IMR-90 (cell line): Measurements from ENCODE around the gene SYT11. TPM values are rescaled to one million over a fixed set of nuclear protein-coding genes. Genes with fewer than 3 reads are reported as not detected.

Source experiments
- ATAC-seq: fragments of 200-7000 bp; cut with Tn5 transposase; 2 replicates; pipeline ENCODE4 v1.9.1; 2020; ENCODE audit warnings: low read depth, mild to moderate bottlenecking, moderate library complexity
- BruUV-seq: library from RNA; stranded (reverse); fragments of 400-500 nt; replicated peaks from 2 replicates; lab custom pipeline; 2021; lab: Mats Ljungman, UMichigan
- CTCF ChIA-PET: fragments of 300-600 bp; formaldehyde crosslinking; extraction: SDS; loops from one replicate; lab custom pipeline; 2021; ENCODE audit warnings: antibody characterized with exemption; lab: Yijun Ruan, JAX
- POLR2A ChIA-PET: fragments of 300-600 bp; sonication (Branson Sonifier 250); formaldehyde crosslinking; loops from one replicate; lab custom pipeline; 2022; ENCODE audit warnings: antibody characterized with exemption; ENCODE audit not compliant: unreplicated experiment; lab: Charles Lee
- DNase-seq: peaks from one replicate; pipeline ENCODE4 v3.0.0; 2013
- H2AFZ ChIP-seq: replicated peaks from 2 replicates; pipeline ENCODE3; 2013; ENCODE audit warnings: low read length, mild to moderate bottlenecking; ENCODE audit not compliant: poor library complexity
- H2AK5ac ChIP-seq: 2 replicates; pipeline ENCODE4 v1.6.1; 2013; ENCODE audit warnings: low read depth, low read length, inconsistent platforms
- H2AK9ac ChIP-seq: replicated peaks from 2 replicates; pipeline ENCODE3; 2013; ENCODE audit warnings: mild to moderate bottlenecking, low read depth, low read length, moderate library complexity; ENCODE audit not compliant: poor library complexity
- H2BK120ac ChIP-seq: 2 replicates; pipeline ENCODE4 v1.6.1; 2013; ENCODE audit warnings: low read depth, low read length, inconsistent platforms
- H2BK15ac ChIP-seq: 3 replicates; pipeline ENCODE4 v1.6.1; 2013; ENCODE audit warnings: low read depth, low read length, inconsistent platforms
- H2BK20ac ChIP-seq: 2 replicates; pipeline ENCODE4 v1.6.1; 2013; ENCODE audit warnings: low read depth, mild to moderate bottlenecking, inconsistent platforms, low read length, moderate library complexity
- H2BK5ac ChIP-seq: 2 replicates; pipeline ENCODE4 v1.6.1; 2013; ENCODE audit warnings: mild to moderate bottlenecking, low read depth, low read length, inconsistent platforms; ENCODE audit not compliant: poor library complexity, severe bottlenecking
- H3K14ac ChIP-seq: replicated peaks from 2 replicates; pipeline ENCODE4 v1.6.1; 2013; ENCODE audit warnings: low read depth, low read length, inconsistent platforms
- H3K18ac ChIP-seq: 2 replicates; pipeline ENCODE4 v1.6.1; 2013; ENCODE audit warnings: low read depth, low read length, control low read depth
- H3K23ac ChIP-seq: 2 replicates; pipeline ENCODE4 v1.6.1; 2013; ENCODE audit warnings: low read depth, low read length, inconsistent platforms
- H3K27ac ChIP-seq: 2 replicates; pipeline ENCODE4 v1.5.1; 2013; ENCODE audit warnings: mild to moderate bottlenecking, control low read depth, low read length; ENCODE audit not compliant: insufficient read depth
- H3K27me3 ChIP-seq: 2 replicates; pipeline ENCODE4 v1.6.1; 2013; ENCODE audit warnings: low read length; ENCODE audit not compliant: control insufficient read depth, insufficient read depth
- H3K36me3 ChIP-seq: 2 replicates; pipeline ENCODE4 v1.6.1; 2013; ENCODE audit warnings: low read length, mixed read lengths; ENCODE audit not compliant: control insufficient read depth, insufficient read depth
- H3K4ac ChIP-seq: 2 replicates; pipeline ENCODE4 v1.6.1; 2013; ENCODE audit warnings: low read depth, low read length, inconsistent platforms
- H3K4me1 ChIP-seq: 2 replicates; pipeline ENCODE4 v1.6.1; 2013; ENCODE audit warnings: low read length, mixed read lengths; ENCODE audit not compliant: control insufficient read depth, insufficient read depth
- H3K4me2 ChIP-seq: 2 replicates; pipeline ENCODE4 v1.6.1; 2013; ENCODE audit warnings: low read depth, mild to moderate bottlenecking, control low read depth, low read length, moderate library complexity
- H3K4me3 ChIP-seq: 2 replicates; pipeline ENCODE4 v1.5.1; 2013; ENCODE audit warnings: low read depth, mild to moderate bottlenecking, control low read depth, low read length, moderate library complexity; ENCODE audit not compliant: insufficient read depth
- H3K56ac ChIP-seq: 2 replicates; pipeline ENCODE4 v1.6.1; 2013; ENCODE audit warnings: low read length, inconsistent platforms; ENCODE audit not compliant: insufficient read depth; ENCODE audit errors: extremely low read depth
- H3K79me1 ChIP-seq, 2 experiments: 2 replicates each; pipeline ENCODE4 v1.6.1; 2013; ENCODE audit warnings: low read length in 2 of 2, inconsistent platforms in 1 of 2, low read depth in 1 of 2
- H3K9ac ChIP-seq: 2 replicates; pipeline ENCODE4 v1.6.1; 2013; ENCODE audit warnings: low read depth, low read length, control low read depth
- H3K9me1 ChIP-seq: 2 replicates; pipeline ENCODE4 v1.6.1; 2013; ENCODE audit warnings: low read length, inconsistent platforms; ENCODE audit not compliant: insufficient read depth
- H3K9me3 ChIP-seq: 2 replicates; pipeline ENCODE4 v1.6.1; 2013; ENCODE audit warnings: low read length; ENCODE audit not compliant: control insufficient read depth, insufficient read depth
- H4K20me1 ChIP-seq: 2 replicates; pipeline ENCODE4 v1.6.1; 2013; ENCODE audit warnings: low read length, inconsistent platforms; ENCODE audit not compliant: insufficient read depth
- H4K5ac ChIP-seq: 2 replicates; pipeline ENCODE4 v1.6.1; 2013; ENCODE audit warnings: mild to moderate bottlenecking, low read depth, low read length, control low read depth
- H4K8ac ChIP-seq, 2 experiments: 2 replicates each; pipeline ENCODE4 v1.6.1; 2013; ENCODE audit warnings: low read depth in 2 of 2, low read length in 2 of 2, control low read depth in 1 of 2, inconsistent platforms in 1 of 2
- H4K91ac ChIP-seq: 2 replicates; pipeline ENCODE4 v1.6.1; 2013; ENCODE audit warnings: low read depth, low read length, inconsistent platforms; ENCODE audit not compliant: insufficient read depth
- BHLHE40 ChIP-seq: fragments of 150-350 bp; IDR thresholded peaks from 2 replicates; pipeline ENCODE4 v1.6.1; 2016; ENCODE audit warnings: mild to moderate bottlenecking, low read depth, low read length
- POLR2A ChIP-seq: IDR thresholded peaks from 2 replicates; pipeline ENCODE4 v1.6.1; 2012; ENCODE audit warnings: mild to moderate bottlenecking, low read depth, low read length
- RFX5 ChIP-seq: IDR thresholded peaks from 2 replicates; pipeline ENCODE4 v1.8.0; 2012; ENCODE audit warnings: low read depth, mild to moderate bottlenecking, low read length, moderate library complexity
- WGBS, 2 experiments: methylation state at CpG; one replicate each; pipeline versions ENCODE4 v1.1.5 to v1.1.7; 2013; ENCODE audit warnings: missing lambda C conversion rate in 2 of 2; ENCODE audit not compliant: insufficient read length in 1 of 2; ENCODE audit errors: extremely low coverage in 2 of 2; 5-methylcytosine and 5-hydroxymethylcytosine counted together
- dilution Hi-C: fragments of 300-500 bp; cut with HindIII; formaldehyde crosslinking; loops from one replicate; pipeline ENCODE4 v1.14.3; 2018; ENCODE audit warnings: low sequenced_read_pairs; ENCODE audit not compliant: unreplicated experiment
- in situ Hi-C: fragments of 300-500 bp; cut with MboI; formaldehyde crosslinking; loops from 3 replicates; pipeline ENCODE4 v1.14.3; 2019; ENCODE audit warnings: low sequenced_read_pairs, inconsistent platforms, mixed read lengths
- intact Hi-C: fragments of 100-400 bp; cut with micrococcal nuclease; formaldehyde crosslinking; loops from 2 replicates; pipeline ENCODE4 v1.10.0; 2022
- polyA plus RNA-seq, 3 experiments: library from polyadenylated mRNA; depleted of rRNA; stranded (reverse); fragments of >200 nt; gene quantifications; 2 replicates each; pipeline ENCODE4 v1.2.3, GENCODE V29; 2012; ENCODE audit warnings: low replicate concordance in 1 of 3
- total RNA-seq: library from RNA; depleted of rRNA; stranded (reverse); fragments of >200 nt; gene quantifications from 2 replicates; pipeline ENCODE4 v1.2.3, GENCODE V29; 2012

The SYT11 gene
- total and polyA plus RNA-seq, 2 of the 4 experiments (the other 2 are of a cell fraction): 22.9 to 43.7 TPM

GRCh38 chr1:155913969-155914757 is 54.8 kb downstream of the SYT11 start:
- Histone ChIP-seq H4K5ac (peak overlapping the region; percentile 64; the same call in 1 of the 2 replicates), H2BK120ac (peak overlapping the region; percentile 85; the same call in 1 of the 2 replicates), H3K4me2 (peak overlapping the region; percentile 9; the same call in 1 of the 2 replicates), H3K9ac (no peak overlapping the region), H2AFZ (no peak overlapping the region), H3K23ac (peak overlapping the region; percentile 44; the same call in 1 of the 2 replicates), H3K9me3 (no peaks in the 10 kb centered on the region), H3K18ac (peak overlapping the region; percentile 71; the same call in 1 of the 2 replicates), H2BK20ac (0 out of 2 replicates have a peak overlapping the region, but pooled peaks have one; percentile 65), H3K27ac (peak overlapping the region; percentile 73; the same call in 1 of the 2 replicates), H3K4ac (peak overlapping the region; percentile 82), H3K56ac (no peak overlapping the region), H2AK9ac (no peak overlapping the region), H4K91ac (peak overlapping the region; percentile 48; the same call in 1 of the 2 replicates), H3K36me3 (peaks cover 44% of the 10 kb centered on the region), H2BK15ac (no peak overlapping the region), H2BK5ac (peak overlapping the region; percentile 93), H3K9me1 (peaks cover 2% of the 10 kb centered on the region; the same call in 1 of the 2 replicates), H3K27me3 (no peaks in the 10 kb centered on the region), H3K4me1 (peaks cover 5% of the 10 kb centered on the region; the same call in 1 of the 2 replicates), H4K8ac (0 out of 4 replicates have a peak overlapping the region, but pooled peaks of 1 of the 2 experiments have one; percentile 67), H3K14ac (peak overlapping the region; percentile 70; the same call in 1 of the 2 replicates), H3K79me1 (peaks cover 20 to 35% of the 10 kb centered on the region in 2 experiments), H2AK5ac (no peak overlapping the region), H4K20me1 (no peaks in the 10 kb centered on the region), H3K4me3 (no peak overlapping the region)
- ChIA-PET CTCF (no interaction called here), POLR2A (no interaction called here)
- intact Hi-C loops (no loop called here), in situ Hi-C loops (no loop called here), dilution Hi-C loops (no loop called here)
- DNase-seq: peak; percentile 89
- WGBS, 2 experiments: no CpG with 5 or more reads among the region's 6 CpGs
- no TSS peak for BruUV-seq
- no peak for TF ChIP-seq BHLHE40
- TF ChIP-seq POLR2A: no peak
- no peak for TF ChIP-seq RFX5
- ATAC-seq: peak; percentile 28
